Muscle layer of duodenum (tissue), 2 donors: ENCODE results near the gene ABCB9.

Source experiments
- H3K27ac ChIP-seq: one replicate; pipeline ENCODE4 v1.7.0; 2013; ENCODE audit warnings: mild to moderate bottlenecking, low read length
- H3K27me3 ChIP-seq: one replicate; pipeline ENCODE4 v1.7.0; 2013; ENCODE audit warnings: low read depth, mild to moderate bottlenecking, control low read depth, low read length
- H3K36me3 ChIP-seq, 2 donors: one replicate each; pipeline ENCODE4 v1.7.0; 2013; ENCODE audit warnings: low read length in 2 of 2, control low read depth in 1 of 2, mild to moderate bottlenecking in 1 of 2; ENCODE audit not compliant: insufficient read depth in 2 of 2, control insufficient read depth in 1 of 2
- H3K4me1 ChIP-seq, 2 donors: one replicate each; pipeline ENCODE4 v1.7.0; 2013; ENCODE audit warnings: low read length in 2 of 2, mild to moderate bottlenecking in 2 of 2, control low read depth in 1 of 2, moderate library complexity in 1 of 2; ENCODE audit not compliant: insufficient read depth in 2 of 2, control insufficient read depth in 1 of 2
- H3K4me3 ChIP-seq, 2 donors: one replicate each; pipeline ENCODE4 v1.7.0; 2013; ENCODE audit warnings: low read length in 2 of 2, low read depth in 1 of 2, mild to moderate bottlenecking in 1 of 2
- H3K9me3 ChIP-seq, 2 donors: one replicate each; pipeline ENCODE4 v1.7.0; 2013; ENCODE audit warnings: low read length in 2 of 2, control low read depth in 1 of 2, mild to moderate bottlenecking in 1 of 2; ENCODE audit not compliant: control insufficient read depth in 1 of 2
- donor health status: healthy.

Gene ABCB9

GRCh38 chr12:122992386-122992785 is 26.1 kb upstream of the ABCB9 start:
- Histone ChIP-seq H3K27ac (no peak overlapping the region), H3K4me3 (no peak overlapping the region), H3K27me3 (no peaks in the 10 kb centered on the region), H3K36me3 (peaks cover 0 to 36% of the 10 kb centered on the region in 2 donors), H3K9me3 (no peaks in the 10 kb centered on the region), H3K4me1 (peaks cover 4 to 11% of the 10 kb centered on the region in 2 donors)

- H3K36me3 ChIP-seq: peaks cover 0 to 36% of the 10 kb centered on the region in 2 donors
- H3K27ac ChIP-seq: no peak overlapping the region
- no peaks in the 10 kb centered on the region for H3K9me3 ChIP-seq
- H3K4me1 ChIP-seq: peaks cover 4 to 11% of the 10 kb centered on the region in 2 donors
- H3K4me3 ChIP-seq: no peak overlapping the region
- no peaks in the 10 kb centered on the region for H3K27me3 ChIP-seq
Measured at GRCh38 chr12:122991623-122992275, 25.5 kb upstream of the ABCB9 start.

- no peak overlapping the region for H3K27ac ChIP-seq
- peaks cover 0 to 33% of the 10 kb centered on the region in 2 donors for H3K36me3 ChIP-seq
- H3K27me3 ChIP-seq: no peaks in the 10 kb centered on the region
- peaks cover 4 to 7% of the 10 kb centered on the region in 2 donors for H3K4me1 ChIP-seq
- H3K4me3 ChIP-seq: no peak overlapping the region
- no peaks in the 10 kb centered on the region for H3K9me3 ChIP-seq
Measured at GRCh38 chr12:122990961-122991622, 24.8 kb upstream of the ABCB9 start.

- peaks cover 0 to 36% of the 10 kb centered on the region in 2 donors for H3K36me3 ChIP-seq
Measured at GRCh38 chr12:122990561-122990960, 24.3 kb upstream of the ABCB9 start.

GRCh38 chr12:122989874-122990419 is 23.7 kb upstream of the ABCB9 start:
- H3K9me3 ChIP-seq: no peaks in the 10 kb centered on the region
- H3K4me1 ChIP-seq: peaks cover 0 to 7% of the 10 kb centered on the region in 2 donors
- no peaks in the 10 kb centered on the region for H3K27me3 ChIP-seq
- H3K36me3 ChIP-seq: peaks cover 0 to 36% of the 10 kb centered on the region in 2 donors
- H3K4me3 ChIP-seq: no peak overlapping the region
- no peak overlapping the region for H3K27ac ChIP-seq

More at GRCh38 chr12:122990561-122990960, 24.3 kb upstream of the ABCB9 start:
- Histone ChIP-seq H3K4me3 (no peak overlapping the region), H3K27me3 (no peaks in the 10 kb centered on the region), H3K4me1 (peaks cover 0 to 2% of the 10 kb centered on the region in 2 donors), H3K9me3 (no peaks in the 10 kb centered on the region), H3K27ac (no peak overlapping the region)

- no peak overlapping the region for H3K27ac ChIP-seq
- no peaks in the 10 kb centered on the region for H3K9me3 ChIP-seq
- peaks cover 0 to 36% of the 10 kb centered on the region in 2 donors for H3K36me3 ChIP-seq
- H3K4me3 ChIP-seq: no peak overlapping the region
- no peaks in the 10 kb centered on the region for H3K27me3 ChIP-seq
- H3K4me1 ChIP-seq: peaks cover 0 to 13% of the 10 kb centered on the region in 2 donors
Measured at GRCh38 chr12:122989225-122989839, 23.1 kb upstream of the ABCB9 start.

- Histone ChIP-seq H3K36me3 (peaks cover 0 to 36% of the 10 kb centered on the region in 2 donors), H3K4me1 (peaks cover 0 to 19% of the 10 kb centered on the region in 2 donors), H3K27ac (no peak overlapping the region), H3K27me3 (no peaks in the 10 kb centered on the region), H3K4me3 (no peak overlapping the region), H3K9me3 (no peaks in the 10 kb centered on the region)
Measured at GRCh38 chr12:122988612-122989212, 22.4 kb upstream of the ABCB9 start.

- Histone ChIP-seq H3K4me3 (no peak overlapping the region), H3K27me3 (no peaks in the 10 kb centered on the region), H3K9me3 (no peaks in the 10 kb centered on the region), H3K27ac (no peak overlapping the region), H3K36me3 (peaks cover 0 to 36% of the 10 kb centered on the region in 2 donors), H3K4me1 (peaks cover 3 to 26% of the 10 kb centered on the region in 2 donors)
Measured at GRCh38 chr12:122988036-122988435, 21.8 kb upstream of the ABCB9 start.

GRCh38 chr12:122987086-122987951 is 21.1 kb upstream of the ABCB9 start:
- no peak overlapping the region for H3K27ac ChIP-seq

GRCh38 chr12:122986258-122986871 is 20.1 kb upstream of the ABCB9 start:
- peaks cover 0 to 36% of the 10 kb centered on the region in 2 donors for H3K36me3 ChIP-seq

More at GRCh38 chr12:122987086-122987951, 21.1 kb upstream of the ABCB9 start:
- Histone ChIP-seq H3K4me3 (no peak overlapping the region), H3K4me1 (peaks cover 5 to 33% of the 10 kb centered on the region in 2 donors), H3K27me3 (no peaks in the 10 kb centered on the region), H3K9me3 (no peaks in the 10 kb centered on the region), H3K36me3 (peaks cover 0 to 36% of the 10 kb centered on the region in 2 donors)

More at GRCh38 chr12:122986258-122986871, 20.1 kb upstream of the ABCB9 start:
- H3K9me3 ChIP-seq: no peaks in the 10 kb centered on the region
- no peak overlapping the region for H3K4me3 ChIP-seq
- no peak overlapping the region for H3K27ac ChIP-seq
- peaks cover 14 to 42% of the 10 kb centered on the region in 2 donors for H3K4me1 ChIP-seq
- no peaks in the 10 kb centered on the region for H3K27me3 ChIP-seq
